GM18951 (cell line): ENCODE measurements around the gene SLC35B2.

Experiments
- POLR2A ChIP-seq: IDR thresholded peaks from 4 replicates; pipeline ENCODE4 v1.6.1; 2011; ENCODE audit warnings: mild to moderate bottlenecking; ENCODE audit not compliant: insufficient read length, insufficient read depth; ENCODE audit errors: extremely low read depth
- in situ Hi-C: fragments of 300-500 bp; cut with MboI; formaldehyde crosslinking; loops from one replicate; pipeline ENCODE4 v1.12.0; 2022; ENCODE audit warnings: low sequenced_read_pairs, mixed read lengths, inconsistent platforms; ENCODE audit not compliant: unreplicated experiment

The SLC35B2 gene

GRCh38 chr6:44229376-44230033, 27.8 kb downstream of the SLC35B2 start:
- TF ChIP-seq POLR2A, result no peak
- in situ Hi-C loops, result no loop called here

DNA sequence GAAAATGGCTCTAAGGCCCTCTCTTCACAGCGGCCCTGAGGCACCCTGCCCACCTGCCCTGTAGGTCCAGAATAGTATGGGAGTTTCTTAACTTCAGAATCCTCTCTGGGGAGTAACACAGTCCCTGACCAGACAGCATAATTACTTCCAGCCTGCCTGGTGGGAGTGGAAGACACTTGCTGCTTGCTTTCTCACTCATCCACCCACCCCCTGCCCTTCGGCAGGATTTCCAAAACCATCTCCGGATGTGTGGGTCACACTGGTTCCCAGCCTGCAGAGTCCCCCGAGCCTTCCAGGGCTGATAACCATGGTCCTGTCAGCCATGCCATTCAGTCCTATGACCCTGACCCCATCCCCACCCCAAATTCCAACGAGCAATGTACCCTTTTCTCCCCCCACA, 28.5 kb downstream of the SLC35B2 start:
- in situ Hi-C loops, result no loop called here
- TF ChIP-seq POLR2A, result no peak

DNA sequence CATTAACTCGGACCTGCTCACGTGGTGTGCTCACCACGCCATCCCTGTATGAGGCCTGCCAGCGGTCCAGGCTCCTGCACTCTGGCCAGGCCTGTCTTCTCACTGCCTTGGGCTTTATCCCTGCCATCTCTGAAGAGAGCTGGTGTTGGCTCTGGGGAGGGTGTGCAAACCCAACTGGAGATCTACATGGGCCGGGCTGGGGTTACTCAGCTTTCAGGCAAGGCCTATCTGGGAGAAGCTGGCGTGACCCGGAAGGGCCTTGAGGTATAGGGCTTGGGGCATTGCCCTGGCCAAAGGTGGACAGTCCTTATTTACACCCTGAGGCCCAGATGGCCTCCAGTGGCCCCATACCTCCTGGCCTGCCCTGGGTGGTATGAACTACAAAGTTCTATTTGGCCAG, 28.9 kb downstream of the SLC35B2 start:
- in situ Hi-C loops, result no loop called here
- TF ChIP-seq POLR2A, result no peak

GRCh38 chr6:44228031-44228430, 29.3 kb downstream of the SLC35B2 start:
- in situ Hi-C loops, result no loop called here
- no peak for TF ChIP-seq POLR2A

DNA sequence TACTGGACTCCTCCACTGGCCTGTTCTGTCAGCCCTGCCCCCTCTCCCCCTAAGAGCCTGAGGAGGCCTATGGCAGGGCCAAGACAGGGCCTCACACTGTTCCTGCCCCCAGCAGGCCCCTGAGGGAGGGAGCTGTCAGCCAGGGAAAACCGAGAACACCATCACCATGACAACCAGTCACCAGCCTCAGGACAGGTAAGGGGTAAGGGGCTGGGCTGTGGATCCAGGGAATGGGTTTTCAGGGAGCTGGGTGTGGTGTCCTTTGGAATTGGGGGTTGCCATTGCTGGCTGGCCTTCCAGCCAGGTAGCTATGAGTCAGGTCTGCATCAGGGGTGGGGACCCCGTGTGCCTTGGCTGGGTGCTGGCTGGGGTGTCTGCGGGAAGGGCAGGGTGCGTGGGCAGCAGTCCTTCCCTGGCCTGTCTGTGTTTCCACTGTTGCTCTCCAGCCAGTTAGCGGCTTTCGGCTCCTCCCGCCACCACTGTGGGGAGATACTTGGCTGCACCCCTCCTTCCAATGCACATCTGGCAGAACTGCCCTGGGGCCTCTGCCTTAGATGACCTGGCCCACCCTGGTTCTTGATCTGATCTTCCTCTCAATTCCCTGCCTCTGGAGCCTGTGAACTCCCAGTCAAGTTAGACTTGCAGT, 30.1 kb downstream of the SLC35B2 start:
- in situ Hi-C loops, result no loop called here
- TF ChIP-seq POLR2A, result no peak

DNA sequence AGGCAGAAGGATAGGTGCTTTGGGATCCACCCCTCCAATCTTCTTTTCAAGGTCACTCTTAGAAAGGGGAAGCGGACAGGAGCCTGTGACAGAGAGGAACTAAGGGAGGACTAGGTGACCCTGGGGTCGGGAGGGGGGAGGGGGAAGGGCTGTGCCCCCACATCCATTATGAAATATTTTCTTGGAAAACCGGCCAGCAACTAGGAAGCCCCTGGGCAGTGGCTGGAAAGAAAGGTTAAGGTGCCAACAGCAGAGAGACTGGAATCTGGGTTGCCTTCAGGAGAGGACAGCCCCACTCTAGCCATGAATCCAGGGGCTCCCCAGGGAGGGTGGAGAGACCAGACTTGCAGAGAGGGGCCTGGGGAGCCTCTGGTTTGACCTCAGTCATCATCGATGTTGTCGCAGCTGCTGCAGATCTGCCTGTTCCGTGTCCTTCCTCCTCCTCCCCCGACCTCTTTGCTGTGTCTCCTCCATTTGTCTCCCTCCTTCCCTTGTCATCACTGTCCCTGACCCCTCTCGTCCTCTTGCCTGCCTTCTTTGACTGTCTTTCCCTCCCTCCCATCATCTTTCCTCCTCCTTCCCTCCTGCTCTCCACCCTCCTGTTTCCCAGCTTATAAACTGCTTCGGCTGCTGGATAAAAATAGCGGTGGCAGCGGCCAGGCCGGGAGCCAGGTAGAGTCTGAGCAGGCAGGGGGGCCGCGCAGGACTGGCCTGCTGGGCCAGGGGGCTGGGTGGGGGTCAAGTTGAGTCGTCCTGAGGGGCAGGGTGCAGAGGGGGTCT, 30.8 kb downstream of the SLC35B2 start:
- TF ChIP-seq POLR2A, result no peak
- in situ Hi-C loops, result no loop called here

DNA sequence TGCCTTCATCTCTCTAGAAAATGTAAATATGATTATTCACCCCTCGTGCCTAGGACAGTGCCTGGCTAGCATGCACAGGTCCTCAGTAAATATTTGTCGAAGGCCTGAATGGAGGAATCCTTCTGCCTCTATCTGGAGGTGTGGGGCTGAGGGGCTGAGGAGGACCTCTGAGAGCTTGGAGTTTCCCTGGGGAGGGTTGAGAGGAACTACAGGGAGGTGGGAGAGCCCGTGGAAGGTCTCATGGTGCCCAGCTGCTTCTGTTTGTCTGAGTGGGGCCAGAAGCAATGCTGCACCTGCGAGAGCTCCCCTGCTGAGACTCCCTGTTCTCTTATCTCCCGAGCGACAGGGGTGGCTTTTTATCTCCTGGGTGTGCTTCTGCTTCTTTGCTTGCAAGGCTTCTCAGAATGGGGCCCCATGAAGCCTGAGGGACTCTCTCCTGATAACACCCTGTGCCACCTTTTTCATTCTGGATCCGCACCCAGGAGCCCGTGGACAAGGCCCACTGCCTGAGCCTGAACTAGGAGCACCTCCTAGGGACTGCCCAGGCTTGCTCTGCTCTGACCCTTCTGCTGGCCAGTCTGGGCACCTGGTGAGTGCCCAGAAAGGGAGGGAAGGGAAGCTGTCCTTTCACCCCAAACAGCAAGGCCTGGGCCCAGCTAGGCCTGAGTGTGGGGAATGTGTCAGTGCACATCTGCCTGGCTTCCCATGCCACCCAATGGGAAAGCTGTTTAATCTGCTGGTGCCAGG, 31.6 kb downstream of the SLC35B2 start:
- in situ Hi-C loops, result no loop called here
- TF ChIP-seq POLR2A, result no peak

DNA sequence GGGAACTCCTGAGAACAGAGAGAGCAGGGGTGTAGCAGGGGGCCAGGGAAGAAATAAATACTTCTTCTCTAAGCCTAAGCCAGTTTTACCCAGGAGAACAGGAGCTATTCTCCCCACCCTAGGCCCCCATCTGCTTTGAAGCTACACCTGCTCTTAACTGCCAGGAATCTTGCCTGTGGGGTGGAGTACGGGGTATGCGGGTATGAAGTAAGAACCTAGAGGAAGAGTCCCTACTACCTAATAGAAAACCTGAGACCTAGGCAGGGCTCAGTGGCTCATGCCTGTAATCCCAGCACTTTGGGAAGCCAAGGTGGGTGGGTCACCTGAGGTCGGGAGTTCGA, 32.4 kb downstream of the SLC35B2 start:
- TF ChIP-seq POLR2A, result no peak

GRCh38 chr6:44224029-44224964, 33.0 kb downstream of the SLC35B2 start:
- in situ Hi-C loops, result no loop called here

More for the DNA sequence above, 32.4 kb downstream of the SLC35B2 start:
- in situ Hi-C loops, result no loop called here

DNA sequence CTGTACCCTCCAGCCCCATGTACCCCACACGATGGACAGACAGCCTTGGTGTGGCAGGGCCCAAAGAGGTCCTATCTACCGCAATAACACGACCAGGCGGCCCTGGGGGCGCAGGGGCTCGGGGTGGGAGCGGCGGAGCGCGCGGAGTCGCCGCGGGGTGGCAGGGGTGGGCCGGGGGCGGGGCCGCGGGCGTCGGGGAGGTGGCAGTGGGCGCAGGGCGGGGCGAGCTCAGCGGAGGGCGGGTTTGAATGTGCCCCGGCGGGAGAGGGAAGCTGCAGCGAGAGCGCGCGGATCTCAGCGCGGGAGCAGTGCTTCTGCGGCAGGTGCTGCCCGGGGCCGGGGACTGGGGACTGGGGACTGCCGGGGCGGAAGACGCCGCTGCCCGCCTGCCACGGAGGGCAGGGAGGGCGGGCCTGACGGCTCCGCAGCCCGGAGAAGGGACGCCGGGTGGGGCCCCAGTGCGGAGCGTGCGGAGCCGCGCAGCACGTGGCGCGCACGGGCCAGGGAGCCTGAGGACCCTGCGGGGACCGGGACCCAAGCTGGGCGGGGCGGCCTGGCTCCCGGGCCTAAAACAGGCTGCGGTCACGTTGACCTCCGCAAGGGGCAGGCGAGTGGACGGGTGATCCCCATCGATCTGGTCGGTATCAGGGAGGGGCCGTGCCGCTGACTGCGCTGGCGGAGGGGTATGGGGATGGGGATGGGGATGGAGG, 33.9 kb downstream of the SLC35B2 start, which contains the start of gene SLC29A1:
Gene SLC29A1 (plus strand): TSS at position 277 of the 710 bp plus-strand sequence. CDS start 3,719 bp downstream, outside the sequence.
- TF ChIP-seq POLR2A, result peak; percentile 80
- in situ Hi-C loops, result no loop called here

More at GRCh38 chr6:44224029-44224964, 33.0 kb downstream of the SLC35B2 start:
- no peak for TF ChIP-seq POLR2A

DNA sequence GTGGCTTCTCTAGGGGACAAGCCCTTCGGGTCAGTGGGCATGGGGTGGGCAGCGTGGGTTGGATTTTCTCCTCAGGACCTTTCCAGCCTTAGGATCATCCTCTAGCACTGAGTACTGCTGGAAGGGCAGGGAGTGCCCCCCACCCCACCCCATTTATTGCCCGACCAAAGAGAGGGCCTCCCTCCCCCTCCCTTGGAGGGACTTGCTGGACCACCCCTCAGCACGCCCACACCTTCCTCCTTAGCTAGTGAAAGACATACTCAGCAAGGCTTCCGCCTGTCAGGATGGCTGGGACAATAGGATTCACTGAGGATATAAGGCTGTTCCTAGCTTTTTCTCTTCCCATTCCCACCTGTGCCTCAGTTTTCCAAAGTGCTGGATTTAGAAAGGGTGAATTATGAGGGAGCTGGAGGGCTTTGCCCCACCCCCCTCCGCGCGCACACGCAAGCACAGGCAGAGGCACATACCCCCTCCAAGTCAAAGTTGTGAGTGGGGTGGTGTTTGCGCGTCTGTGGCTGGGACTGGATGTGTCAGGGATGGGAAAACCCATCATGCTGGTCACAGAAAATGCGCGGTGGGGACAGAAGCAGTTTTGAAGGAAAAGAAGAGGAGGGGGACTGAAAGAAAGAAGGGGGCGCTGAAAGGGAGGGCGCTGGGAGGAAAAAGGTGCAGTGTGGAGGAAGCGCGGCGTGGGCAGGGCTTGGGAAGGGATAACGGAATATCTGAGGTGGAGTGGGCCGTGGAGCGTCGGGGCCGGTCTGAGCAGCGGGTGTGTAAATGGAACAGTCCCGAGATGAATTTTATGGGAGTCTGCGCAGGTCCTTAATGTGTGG, 34.6 kb downstream of the SLC35B2 start:
- TF ChIP-seq POLR2A, result no peak
- in situ Hi-C loops, result no loop called here
